HL-60 (cell line): ENCODE measurements around the gene IRS1.
"Not testable (repeated sequence)": the region's sequence is repeated elsewhere in the genome, so short reads cannot be mapped to it uniquely, and the experiment has no call there.

ENCODE experiments used
- GABPA ChIP-seq: IDR thresholded peaks from 2 replicates; pipeline ENCODE4 v1.6.1; 2012; ENCODE audit warnings: low read depth
- POLR2AphosphoS5 ChIP-seq: IDR thresholded peaks from 2 replicates; pipeline ENCODE4 v1.6.1; 2012; ENCODE audit warnings: low read depth
- TF ChIP-seq, protein P1 (sequence below): IDR thresholded peaks from one replicate; pipeline ENCODE4 v1.5.1; 2011; ENCODE audit warnings: low read length, control low read depth, inconsistent platforms; ENCODE audit not compliant: insufficient read depth
- TF ChIP-seq, protein P2 (sequence below): IDR thresholded peaks from 2 replicates; pipeline ENCODE4 v1.6.1; 2012; ENCODE audit warnings: low read depth; ENCODE audit not compliant: insufficient replicate concordance

GRCh38 chr2:226834880-226835279 is 35.3 kb upstream of the IRS1 start:
- not testable (repeated sequence) for TF ChIP-seq POLR2AphosphoS5, GABPA
- TF ChIP-seq, protein P1, sequence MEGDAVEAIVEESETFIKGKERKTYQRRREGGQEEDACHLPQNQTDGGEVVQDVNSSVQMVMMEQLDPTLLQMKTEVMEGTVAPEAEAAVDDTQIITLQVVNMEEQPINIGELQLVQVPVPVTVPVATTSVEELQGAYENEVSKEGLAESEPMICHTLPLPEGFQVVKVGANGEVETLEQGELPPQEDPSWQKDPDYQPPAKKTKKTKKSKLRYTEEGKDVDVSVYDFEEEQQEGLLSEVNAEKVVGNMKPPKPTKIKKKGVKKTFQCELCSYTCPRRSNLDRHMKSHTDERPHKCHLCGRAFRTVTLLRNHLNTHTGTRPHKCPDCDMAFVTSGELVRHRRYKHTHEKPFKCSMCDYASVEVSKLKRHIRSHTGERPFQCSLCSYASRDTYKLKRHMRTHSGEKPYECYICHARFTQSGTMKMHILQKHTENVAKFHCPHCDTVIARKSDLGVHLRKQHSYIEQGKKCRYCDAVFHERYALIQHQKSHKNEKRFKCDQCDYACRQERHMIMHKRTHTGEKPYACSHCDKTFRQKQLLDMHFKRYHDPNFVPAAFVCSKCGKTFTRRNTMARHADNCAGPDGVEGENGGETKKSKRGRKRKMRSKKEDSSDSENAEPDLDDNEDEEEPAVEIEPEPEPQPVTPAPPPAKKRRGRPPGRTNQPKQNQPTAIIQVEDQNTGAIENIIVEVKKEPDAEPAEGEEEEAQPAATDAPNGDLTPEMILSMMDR, result not testable (repeated sequence)
- TF ChIP-seq, protein P2, sequence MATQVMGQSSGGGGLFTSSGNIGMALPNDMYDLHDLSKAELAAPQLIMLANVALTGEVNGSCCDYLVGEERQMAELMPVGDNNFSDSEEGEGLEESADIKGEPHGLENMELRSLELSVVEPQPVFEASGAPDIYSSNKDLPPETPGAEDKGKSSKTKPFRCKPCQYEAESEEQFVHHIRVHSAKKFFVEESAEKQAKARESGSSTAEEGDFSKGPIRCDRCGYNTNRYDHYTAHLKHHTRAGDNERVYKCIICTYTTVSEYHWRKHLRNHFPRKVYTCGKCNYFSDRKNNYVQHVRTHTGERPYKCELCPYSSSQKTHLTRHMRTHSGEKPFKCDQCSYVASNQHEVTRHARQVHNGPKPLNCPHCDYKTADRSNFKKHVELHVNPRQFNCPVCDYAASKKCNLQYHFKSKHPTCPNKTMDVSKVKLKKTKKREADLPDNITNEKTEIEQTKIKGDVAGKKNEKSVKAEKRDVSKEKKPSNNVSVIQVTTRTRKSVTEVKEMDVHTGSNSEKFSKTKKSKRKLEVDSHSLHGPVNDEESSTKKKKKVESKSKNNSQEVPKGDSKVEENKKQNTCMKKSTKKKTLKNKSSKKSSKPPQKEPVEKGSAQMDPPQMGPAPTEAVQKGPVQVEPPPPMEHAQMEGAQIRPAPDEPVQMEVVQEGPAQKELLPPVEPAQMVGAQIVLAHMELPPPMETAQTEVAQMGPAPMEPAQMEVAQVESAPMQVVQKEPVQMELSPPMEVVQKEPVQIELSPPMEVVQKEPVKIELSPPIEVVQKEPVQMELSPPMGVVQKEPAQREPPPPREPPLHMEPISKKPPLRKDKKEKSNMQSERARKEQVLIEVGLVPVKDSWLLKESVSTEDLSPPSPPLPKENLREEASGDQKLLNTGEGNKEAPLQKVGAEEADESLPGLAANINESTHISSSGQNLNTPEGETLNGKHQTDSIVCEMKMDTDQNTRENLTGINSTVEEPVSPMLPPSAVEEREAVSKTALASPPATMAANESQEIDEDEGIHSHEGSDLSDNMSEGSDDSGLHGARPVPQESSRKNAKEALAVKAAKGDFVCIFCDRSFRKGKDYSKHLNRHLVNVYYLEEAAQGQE, result not testable (repeated sequence)
